ENCODE data around the gene CDCA3. TPM values are rescaled to one million over a fixed set of nuclear protein-coding genes. Genes with fewer than 3 reads are reported as not detected.
A peak's percentile ranks its signal among the peaks of the same experiment; 100 is the strongest.
"Not testable (repeated sequence)": the region's sequence is repeated elsewhere in the genome, so short reads cannot be mapped to it uniquely, and the experiment has no call there.

CDCA3 gene
- total and polyA plus RNA-seq, 5 donors, result 0.50 to 1.8 (median 1.2) TPM; not detected in 1

DNA sequence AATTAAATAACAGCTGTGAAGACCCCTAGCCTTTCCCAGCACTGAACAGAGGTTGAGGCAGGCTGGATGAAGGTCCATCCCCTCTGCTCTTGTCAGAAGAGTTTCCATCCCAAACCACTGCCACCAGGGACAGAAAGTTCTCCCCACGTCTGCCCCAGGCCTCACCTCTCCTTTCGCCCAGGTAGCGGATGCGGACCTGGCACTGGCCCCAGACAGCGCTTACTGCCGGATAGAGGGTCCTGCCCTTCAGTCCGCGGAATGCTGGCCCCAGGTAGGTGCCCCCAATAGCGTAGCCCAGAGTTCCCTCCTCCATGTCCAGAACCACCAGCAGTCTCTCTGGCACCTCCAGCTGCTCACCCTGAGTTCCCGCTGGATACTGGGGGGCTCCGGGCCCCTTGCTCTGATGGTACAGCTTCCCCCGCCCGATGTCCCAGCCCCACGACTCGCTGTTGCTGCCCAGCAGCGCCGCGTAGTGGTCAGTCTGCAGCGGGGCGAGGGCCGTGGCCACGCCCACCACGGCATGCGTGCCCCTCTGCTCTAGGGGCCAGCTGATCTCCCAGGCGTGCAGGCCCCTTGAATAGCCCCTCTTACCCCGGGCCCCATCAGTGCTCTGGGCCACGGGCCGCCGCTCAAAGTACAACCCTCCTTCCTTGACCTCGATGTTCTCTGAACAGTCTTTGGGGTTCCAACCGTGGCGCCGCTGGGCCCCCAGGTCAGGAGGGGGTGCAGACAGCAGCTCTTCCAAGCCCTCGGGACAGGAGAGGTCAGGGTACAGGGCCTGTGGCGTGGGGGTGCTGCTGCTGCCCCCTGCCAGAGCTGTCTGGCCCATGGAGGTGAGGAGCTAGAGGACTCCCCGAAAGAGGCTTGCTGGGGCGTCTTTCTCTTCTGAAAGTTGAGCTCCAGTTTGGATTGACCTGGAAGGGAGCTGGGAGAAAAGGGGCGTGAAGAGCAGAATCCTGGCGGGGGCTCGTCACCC, 21.3 kb upstream of the CDCA3 start:
- 1% methylated on average over 40 of the region's 40 CpGs for WGBS
- Histone ChIP-seq H3K27me3 (ENCODE audit: control insufficient read depth, insufficient read depth) (no peaks in the 10 kb centered on the region), H3K27ac (ENCODE audit: low read length) (peak overlapping the region; percentile 68), H3K4me1 (ENCODE audit: control insufficient read depth, insufficient read depth, low read length) (peaks cover 2% of the 10 kb centered on the region), H3K9me3 (ENCODE audit: control insufficient read depth, low read length) (no peaks in the 10 kb centered on the region), H3K4me3 (ENCODE audit: low read length) (peak overlapping the region; percentile 73)
- peak; percentile 83 to 95 (median 94) for DNase-seq
- peak; percentile 72 to 73 for ATAC-seq
- intact Hi-C loops (cut with DNase I), result no loop called here

DNA sequence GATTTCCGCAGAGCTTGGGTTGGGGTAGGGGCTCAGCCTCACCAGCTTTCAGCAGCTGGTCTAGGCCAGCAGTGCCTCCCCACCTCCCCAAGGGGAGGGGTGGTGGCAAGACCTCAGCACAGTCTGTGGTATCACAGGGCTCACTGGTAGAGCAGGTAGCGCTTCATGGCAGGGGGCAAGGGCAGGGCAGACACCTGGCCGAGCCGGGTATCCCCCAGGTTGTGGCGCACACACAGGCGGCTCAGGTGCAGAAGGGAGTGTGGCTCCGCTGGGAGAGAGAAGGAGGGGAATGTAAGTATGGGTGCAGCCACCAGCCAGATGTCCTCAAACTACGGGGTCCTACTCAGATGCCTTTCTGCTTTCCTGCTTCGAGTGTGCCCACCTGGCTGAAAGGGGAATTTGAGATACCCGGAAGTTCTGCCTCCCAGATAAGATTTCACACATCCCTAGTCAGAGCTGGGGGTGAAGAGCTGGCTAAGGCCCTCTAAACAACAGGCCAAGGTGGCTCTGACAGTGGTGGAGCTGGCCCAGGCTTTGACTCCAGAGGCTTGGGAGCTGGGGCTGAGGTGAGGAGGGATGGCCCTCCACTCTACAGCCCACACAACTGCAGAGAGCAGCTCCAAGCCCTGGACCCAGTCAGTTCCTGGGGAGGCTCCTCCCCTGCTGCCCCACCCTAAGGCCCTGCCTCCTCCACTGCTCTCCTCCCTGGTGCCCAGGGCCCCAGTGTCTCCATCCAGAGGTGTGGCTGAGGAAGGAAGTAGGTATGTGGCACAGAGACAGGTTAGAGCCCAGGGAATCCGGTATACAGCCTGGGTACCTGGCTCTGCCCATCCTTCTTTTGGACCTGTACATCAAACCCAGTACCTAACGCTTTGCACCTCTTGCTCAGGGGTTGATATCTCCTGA, 20.2 kb upstream of the CDCA3 start:
- ATAC-seq (no peak), DNase-seq (peak in 1 of 3 donors; percentile 65)
- intact Hi-C loops (cut with DNase I), result no loop called here
- Histone ChIP-seq H3K4me1 (ENCODE audit: control insufficient read depth, insufficient read depth, low read length) (peaks cover 2% of the 10 kb centered on the region), H3K27ac (ENCODE audit: low read length) (no peak overlapping the region), H3K27me3 (ENCODE audit: control insufficient read depth, insufficient read depth) (no peaks in the 10 kb centered on the region), H3K9me3 (ENCODE audit: control insufficient read depth, low read length) (no peaks in the 10 kb centered on the region), H3K4me3 (ENCODE audit: low read length) (no peak overlapping the region)
- 72% methylated on average over 12 of the region's 12 CpGs for WGBS

- intact Hi-C loops (cut with DNase I); H3K27ac ChIP-seq (ENCODE audit: low read length); H3K4me1 ChIP-seq (ENCODE audit: control insufficient read depth, insufficient read depth, low read length); H3K4me3 ChIP-seq (ENCODE audit: low read length); ATAC-seq; DNase-seq; H3K27me3 ChIP-seq (ENCODE audit: control insufficient read depth, insufficient read depth); H3K9me3 ChIP-seq (ENCODE audit: control insufficient read depth, low read length): not testable (repeated sequence)
- WGBS, result 61% methylated on average over 4 of the region's 4 CpGs
Observed at GRCh38 chr12:6870304-6870703, 19.2 kb upstream of the CDCA3 start.

DNA sequence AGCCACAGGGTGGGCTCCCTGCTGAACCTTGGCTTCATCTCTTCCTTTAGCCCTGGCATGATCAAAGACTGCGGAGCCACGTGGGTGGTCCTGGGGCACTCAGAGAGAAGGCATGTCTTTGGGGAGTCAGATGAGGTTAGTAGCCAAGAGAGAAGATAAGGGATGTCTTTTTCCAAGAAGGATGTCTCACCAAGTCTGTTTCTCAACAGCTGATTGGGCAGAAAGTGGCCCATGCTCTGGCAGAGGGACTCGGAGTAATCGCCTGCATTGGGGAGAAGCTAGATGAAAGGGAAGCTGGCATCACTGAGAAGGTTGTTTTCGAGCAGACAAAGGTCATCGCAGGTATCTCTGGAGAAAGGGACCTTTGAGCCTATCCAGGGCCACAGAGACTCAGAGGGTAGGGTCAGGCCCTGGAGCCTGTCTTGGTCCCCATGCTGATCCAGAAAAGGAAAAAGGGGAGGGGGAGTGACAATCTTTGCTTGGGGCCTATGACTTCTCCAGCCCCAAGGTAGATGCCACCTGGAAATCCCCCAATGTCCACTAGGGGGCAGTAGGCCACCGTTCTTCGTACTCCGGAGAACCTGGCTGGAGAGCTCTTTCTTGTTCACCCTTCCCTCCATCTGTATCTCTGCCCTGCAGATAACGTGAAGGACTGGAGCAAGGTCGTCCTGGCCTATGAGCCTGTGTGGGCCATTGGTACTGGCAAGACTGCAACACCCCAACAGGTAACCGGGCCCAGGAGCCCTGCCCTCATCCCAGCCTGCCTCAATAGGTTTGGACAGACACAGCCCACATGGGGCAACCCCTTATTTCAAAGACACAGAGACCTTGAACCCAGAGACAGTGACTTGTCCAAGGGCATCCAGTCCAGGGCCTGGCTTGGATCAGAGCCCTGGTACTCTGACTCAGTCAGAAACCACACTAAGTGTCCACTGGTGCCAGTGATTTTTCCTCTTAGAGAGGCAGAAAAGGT, 18.2 kb upstream of the CDCA3 start:
- Histone ChIP-seq H3K4me1 (ENCODE audit: control insufficient read depth, insufficient read depth, low read length) (peaks cover 2% of the 10 kb centered on the region), H3K4me3 (ENCODE audit: low read length) (no peak overlapping the region), H3K9me3 (ENCODE audit: control insufficient read depth, low read length) (no peaks in the 10 kb centered on the region), H3K27me3 (ENCODE audit: control insufficient read depth, insufficient read depth) (no peaks in the 10 kb centered on the region), H3K27ac (ENCODE audit: low read length) (peak overlapping the region; percentile 25)
- DNase-seq (peak; percentile 67 to 89 (median 83)), ATAC-seq (no peak)
- intact Hi-C loops (cut with DNase I), result loop anchor here in 1 of 4 donors (2.0 kb wide), 1 partner anchor 69 kb away; no protein-coding TSS in a partner anchor
- 29% methylated on average over 12 of the region's 12 CpGs for WGBS

DNA sequence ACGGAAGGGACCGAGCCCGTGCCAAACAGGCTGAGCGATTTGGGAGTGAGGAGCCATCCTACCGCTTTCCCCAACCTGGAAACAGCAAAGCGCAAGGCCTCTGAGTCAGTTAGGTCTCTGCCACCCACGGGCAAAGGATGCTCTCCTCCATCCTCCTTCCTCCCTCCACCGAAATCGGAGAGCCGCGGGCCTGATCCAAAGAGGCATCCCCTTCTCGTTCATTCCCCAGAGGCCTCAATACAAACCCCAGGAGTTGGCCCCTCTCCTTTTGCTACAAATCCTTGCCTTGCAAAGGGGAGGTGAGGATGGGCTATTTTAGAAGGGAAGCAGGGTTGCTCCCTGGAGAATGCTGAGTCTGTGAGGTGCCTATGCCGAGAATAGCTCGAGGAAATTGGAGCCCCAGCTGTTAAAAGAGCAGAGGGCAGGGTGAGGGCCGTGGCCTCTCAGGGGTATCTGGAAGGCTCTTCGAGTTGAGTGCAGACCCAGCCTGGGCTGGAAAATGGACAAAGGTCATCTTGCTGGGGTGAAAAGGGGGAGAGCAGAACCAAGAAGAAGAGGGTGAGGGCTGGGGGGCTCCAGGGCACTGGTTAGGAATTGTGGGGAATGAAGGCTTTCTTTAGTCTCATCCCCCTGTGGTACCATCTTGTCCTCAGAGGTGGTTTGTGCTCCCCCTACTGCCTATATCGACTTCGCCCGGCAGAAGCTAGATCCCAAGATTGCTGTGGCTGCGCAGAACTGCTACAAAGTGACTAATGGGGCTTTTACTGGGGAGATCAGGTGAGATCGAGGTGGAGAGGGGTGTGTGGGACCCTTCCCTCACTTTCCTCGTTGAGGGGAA, 17.3 kb upstream of the CDCA3 start:
- no peaks in the 10 kb centered on the region for H3K9me3 ChIP-seq (ENCODE audit: control insufficient read depth, low read length)
- intact Hi-C loops (cut with DNase I), result loop anchor here in 1 of 4 donors (2.0 kb wide), 1 partner anchor 70 kb away; no protein-coding TSS in a partner anchor
- H3K27me3 ChIP-seq (ENCODE audit: control insufficient read depth, insufficient read depth), result no peaks in the 10 kb centered on the region
- H3K4me3 ChIP-seq (ENCODE audit: low read length), result peak overlapping the region; percentile 60
- WGBS, result 9% methylated on average over 22 of the region's 22 CpGs
- DNase-seq (peak in 1 of 3 donors; percentile 42), ATAC-seq (no peak)
- peaks cover 2% of the 10 kb centered on the region for H3K4me1 ChIP-seq (ENCODE audit: control insufficient read depth, insufficient read depth, low read length)
- peak overlapping the region; percentile 94 for H3K27ac ChIP-seq (ENCODE audit: low read length)

DNA sequence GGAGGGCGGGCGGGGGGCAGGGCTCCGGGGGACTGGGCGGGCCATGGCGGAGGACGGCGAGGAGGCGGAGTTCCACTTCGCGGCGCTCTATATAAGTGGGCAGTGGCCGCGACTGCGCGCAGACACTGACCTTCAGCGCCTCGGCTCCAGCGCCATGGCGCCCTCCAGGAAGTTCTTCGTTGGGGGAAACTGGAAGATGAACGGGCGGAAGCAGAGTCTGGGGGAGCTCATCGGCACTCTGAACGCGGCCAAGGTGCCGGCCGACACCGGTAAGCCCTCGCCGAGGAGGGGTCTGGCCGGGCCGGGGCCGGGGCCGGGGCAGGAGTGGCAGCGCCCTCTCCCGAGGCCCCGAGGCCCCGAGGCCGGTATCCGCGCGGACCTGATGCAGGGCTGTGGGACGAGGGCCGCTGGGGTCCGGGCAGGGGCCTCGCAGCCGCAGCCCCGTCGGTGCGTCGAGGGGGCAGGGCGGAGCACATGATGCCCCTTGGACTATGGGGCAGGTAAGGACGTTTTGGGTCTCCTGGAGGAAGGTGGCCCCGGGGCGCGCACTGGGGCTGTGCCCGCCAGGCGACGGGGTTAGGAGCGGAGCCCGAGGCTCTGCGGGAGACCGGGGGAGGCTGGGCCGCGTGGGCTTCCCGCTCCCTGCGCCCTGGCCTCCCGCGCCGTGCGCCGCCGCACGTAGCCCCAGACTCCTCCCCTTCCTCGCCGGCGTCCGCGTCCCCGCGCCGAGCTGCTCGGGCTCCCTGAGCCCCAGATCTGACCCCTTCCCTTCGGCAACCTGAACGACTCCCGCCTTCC, 16.5 kb upstream of the CDCA3 start, which contains the start of gene TPI1:
Gene TPI1, plus strand, starts transcription at position 119 of the 798 bp plus-strand sequence. Its CDS starts 36 bp downstream, at position 155.
- peak; percentile 84 to 86 for ATAC-seq
- DNase-seq, result peak; percentile 88 to 95 (median 94)
- Histone ChIP-seq H3K9me3 (ENCODE audit: control insufficient read depth, low read length) (no peaks in the 10 kb centered on the region), H3K4me1 (ENCODE audit: control insufficient read depth, insufficient read depth, low read length) (peaks cover 2% of the 10 kb centered on the region), H3K27me3 (ENCODE audit: control insufficient read depth, insufficient read depth) (no peaks in the 10 kb centered on the region), H3K27ac (ENCODE audit: low read length) (peak within 1 kb of the TSS; percentile 94), H3K4me3 (ENCODE audit: low read length) (peak within 1 kb of the TSS; percentile 60)
- under 1% methylated on average over 86 of the region's 86 CpGs for WGBS
- intact Hi-C loops (cut with DNase I), result loop anchor here in 1 of 4 donors (2.0 kb wide), 1 partner anchor 71 kb away; no protein-coding TSS in a partner anchor

- H3K4me1 ChIP-seq (ENCODE audit: control insufficient read depth, insufficient read depth, low read length), result peaks cover 2% of the 10 kb centered on the region
- H3K27me3 ChIP-seq (ENCODE audit: control insufficient read depth, insufficient read depth), result no peaks in the 10 kb centered on the region
- peak overlapping the region; percentile 47 for H3K4me3 ChIP-seq (ENCODE audit: low read length)
- H3K9me3 ChIP-seq (ENCODE audit: control insufficient read depth, low read length), result no peaks in the 10 kb centered on the region
- peak overlapping the region; percentile 88 for H3K27ac ChIP-seq (ENCODE audit: low read length)
- intact Hi-C loops (cut with DNase I), result no loop called here
- 3% methylated on average over 33 of the region's 33 CpGs for WGBS
- DNase-seq (no peak), ATAC-seq (peak; percentile 8)
Observed at GRCh38 chr12:6866920-6867412, 15.9 kb upstream of the CDCA3 start.

DNA sequence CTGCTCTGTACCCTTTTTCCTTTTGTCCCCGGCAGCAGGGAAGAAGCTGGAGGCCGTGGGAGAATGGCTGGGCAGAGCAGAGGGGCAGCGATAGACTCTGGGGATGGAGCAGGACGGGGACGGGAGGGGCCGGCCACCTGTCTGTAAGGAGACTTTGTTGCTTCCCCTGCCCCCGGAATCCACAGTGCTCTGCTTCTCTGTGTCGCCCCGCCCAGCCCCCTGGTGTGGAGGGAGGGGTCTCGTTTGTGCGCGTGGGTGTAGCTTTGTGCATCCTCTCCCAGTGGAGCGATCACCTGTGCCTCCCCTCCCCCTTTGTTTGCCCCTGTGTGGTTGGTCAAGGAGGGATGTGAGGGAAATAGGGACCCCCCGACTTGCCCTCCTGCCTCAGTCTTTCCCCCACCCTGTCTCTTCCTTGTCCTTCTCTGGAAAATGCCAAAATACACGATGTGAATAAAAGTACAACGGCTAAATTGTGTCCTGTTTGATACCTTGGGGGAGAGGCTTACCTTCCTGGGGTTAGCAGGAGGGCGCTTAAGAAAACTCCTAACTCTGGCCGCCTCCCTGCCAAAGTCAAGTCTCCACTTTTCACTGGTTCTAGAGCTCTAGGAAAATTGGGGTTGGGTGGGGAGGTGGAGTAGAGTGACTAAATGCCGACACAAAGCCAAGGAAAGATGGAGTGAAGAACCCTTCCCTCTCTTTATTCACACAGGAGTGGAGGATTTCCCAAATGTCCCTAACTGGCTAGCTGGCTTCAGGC, 15.3 kb upstream of the CDCA3 start:
- Histone ChIP-seq H3K27ac (ENCODE audit: low read length) (peak overlapping the region; percentile 88), H3K4me1 (ENCODE audit: control insufficient read depth, insufficient read depth, low read length) (peaks cover 2% of the 10 kb centered on the region), H3K9me3 (ENCODE audit: control insufficient read depth, low read length) (no peaks in the 10 kb centered on the region), H3K4me3 (ENCODE audit: low read length) (no peak overlapping the region), H3K27me3 (ENCODE audit: control insufficient read depth, insufficient read depth) (no peaks in the 10 kb centered on the region)
- 78% methylated on average over 19 of the region's 19 CpGs for WGBS
- intact Hi-C loops (cut with DNase I), result no loop called here
- ATAC-seq (no peak), DNase-seq (peak; percentile 42 to 76 (median 65))
